T1000 (cell line): ENCODE data around the gene RAB11B.
"Not testable (repeated sequence)": the region's sequence is repeated elsewhere in the genome, so short reads cannot be mapped to it uniquely, and the experiment has no call there.

Source experiments
- DNase-seq: peaks from one replicate; lab custom pipeline; 2025; ENCODE audit warnings: mixed read lengths; lab: John Stamatoyannopoulos, UW

Gene RAB11B

DNA sequence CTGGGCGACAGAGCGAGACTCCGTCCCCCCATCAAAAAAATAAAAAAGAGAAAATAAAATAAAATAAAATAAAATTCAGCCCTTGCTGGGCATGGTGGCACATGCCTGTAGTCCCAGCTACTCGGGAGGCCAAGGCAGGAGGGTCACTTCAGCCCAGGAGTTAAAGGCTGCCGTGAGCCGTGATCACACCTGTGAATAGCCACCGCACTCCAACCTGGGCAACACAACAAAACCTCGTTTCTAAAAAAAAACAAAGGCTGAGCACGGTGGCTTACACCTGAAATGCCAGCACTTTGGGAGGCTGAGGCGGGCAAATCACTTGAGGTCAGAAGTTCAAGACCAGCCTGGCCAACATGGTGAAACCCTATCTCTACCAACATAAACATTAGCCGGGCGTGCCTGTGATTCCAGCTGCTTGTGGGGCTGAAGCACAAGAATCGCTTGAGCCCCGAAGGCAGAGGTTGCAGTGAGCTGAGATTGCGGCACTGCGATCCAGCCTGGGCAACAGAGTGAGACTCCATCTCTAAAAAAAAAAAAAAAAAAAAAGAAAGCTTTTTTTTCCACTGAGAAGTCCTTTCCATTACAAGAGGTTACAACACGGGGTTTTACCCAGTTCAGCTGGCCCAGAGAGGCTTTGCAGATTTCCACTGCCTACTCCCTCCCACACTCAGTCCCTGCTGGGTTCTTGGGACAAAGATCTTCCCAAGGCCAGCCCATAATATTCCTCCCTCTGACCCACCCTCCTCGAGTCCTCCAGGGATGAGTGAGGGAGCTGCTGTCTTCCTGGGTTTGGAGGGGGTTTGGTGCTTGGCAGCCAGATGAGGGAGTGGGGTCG, 19.8 kb upstream of the RAB11B start:
- no peak for DNase-seq

GRCh38 chr19:8371011-8371804, 19.0 kb upstream of the RAB11B start:
- DNase-seq, result no peak

- no peak for DNase-seq
These were observed 16.0 kb upstream of the RAB11B start for GRCh38 chr19:8373867-8374813.

GRCh38 chr19:8375766-8376165, 14.4 kb upstream of the RAB11B start:
- not testable (repeated sequence) for DNase-seq

DNA sequence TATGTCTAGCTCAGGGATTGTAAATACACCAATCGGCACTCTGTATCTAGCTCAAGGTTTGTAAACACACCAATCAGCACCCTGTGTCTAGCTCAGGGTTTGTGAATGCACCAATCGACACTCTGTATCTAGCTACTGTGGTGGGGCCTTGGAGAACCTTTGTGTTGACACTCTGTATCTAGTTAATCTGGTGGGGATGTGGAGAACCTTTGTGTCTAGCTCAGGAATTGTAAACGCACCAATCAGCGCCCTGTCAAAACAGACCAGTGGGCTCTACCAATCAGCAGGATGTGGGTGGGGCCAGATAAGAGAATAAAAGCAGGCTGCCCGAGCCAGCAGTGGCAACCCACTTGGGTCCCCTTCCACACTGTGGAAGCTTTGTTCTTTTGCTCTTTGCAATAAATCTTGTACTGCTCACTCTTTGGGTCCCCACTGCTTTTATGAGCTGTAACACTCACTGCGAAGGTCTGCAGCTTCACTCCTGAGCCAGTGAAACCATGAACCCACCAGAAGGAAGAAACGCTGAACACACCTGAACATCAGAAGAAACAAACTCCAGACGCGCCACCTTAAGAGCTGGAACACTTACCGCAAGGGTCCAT, 13.7 kb upstream of the RAB11B start:
- DNase-seq, result not testable (repeated sequence)

DNA sequence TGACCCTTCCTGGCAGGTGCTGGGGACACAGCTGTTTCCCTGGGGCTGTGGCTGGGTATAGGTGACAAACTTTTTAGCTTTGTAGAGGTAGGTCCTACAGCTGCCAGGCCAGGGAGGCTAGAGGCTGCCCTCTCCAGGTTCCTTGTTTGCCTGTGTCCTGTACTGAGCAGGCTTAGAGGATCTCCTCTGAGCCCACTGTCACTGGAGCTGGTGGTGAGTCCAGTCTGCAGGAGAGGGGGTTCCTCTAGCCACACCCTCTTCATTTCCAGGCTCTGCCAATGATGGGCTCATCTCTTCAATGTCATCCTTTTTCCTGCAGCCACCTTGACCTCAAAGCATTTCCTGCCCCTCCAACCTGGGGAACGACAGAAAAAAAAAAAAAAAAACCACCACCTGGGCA, 12.6 kb upstream of the RAB11B start:
- no peak for DNase-seq

DNA sequence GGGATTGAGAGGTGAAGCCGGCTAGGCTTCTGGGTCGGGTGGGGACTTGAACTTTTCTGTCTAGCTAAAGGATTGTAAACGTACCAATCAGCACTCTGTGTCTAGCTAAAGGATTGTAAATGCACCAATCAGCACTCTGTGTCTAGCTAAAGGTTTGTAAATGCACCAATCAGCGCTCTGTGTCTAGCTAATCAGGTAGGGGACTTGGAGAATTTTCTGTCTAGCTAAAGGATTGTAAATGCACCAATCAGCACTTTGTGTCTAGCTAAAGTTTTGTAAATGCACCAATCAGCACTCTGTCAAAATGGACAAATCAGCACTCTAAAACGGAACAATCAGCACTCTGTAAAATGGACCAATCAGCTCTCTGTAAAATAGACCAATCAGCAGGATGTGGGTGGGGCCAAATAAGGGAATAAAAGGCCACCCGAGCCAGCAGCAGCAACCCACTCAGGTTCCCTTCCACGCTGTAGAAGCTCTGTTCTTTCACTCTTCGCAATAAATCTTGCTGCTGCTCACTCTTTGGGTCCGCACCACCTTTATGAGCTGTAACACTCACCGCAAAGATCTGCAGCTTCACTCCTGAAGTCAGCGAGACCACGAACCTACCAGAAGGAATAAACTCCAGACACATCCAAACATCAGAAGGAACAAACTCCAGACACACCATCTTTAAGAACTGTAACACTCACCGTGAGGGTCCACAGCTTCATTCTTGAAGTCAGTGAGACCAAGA, 10.8 kb upstream of the RAB11B start:
- DNase-seq, result peak; percentile 54

DNA sequence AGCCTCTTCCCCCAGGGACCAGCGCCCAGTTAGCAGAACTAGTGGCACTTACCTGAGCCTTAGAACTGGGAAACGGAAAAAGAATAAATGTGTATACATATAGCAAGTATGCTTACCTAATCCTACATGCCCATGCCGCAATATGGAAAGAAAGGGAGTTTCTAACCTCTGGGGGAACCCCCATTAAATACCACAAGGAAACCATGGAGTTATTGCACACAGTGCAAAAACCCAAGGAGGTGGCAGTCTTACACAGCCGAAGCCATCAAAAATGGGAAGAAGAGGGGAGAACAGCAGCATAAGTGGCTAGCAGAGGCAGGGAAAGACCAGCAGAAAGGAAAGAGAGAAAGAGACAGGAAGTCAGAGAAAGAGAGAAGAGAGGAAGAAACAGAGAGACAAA, 5.6 kb upstream of the RAB11B start:
- not testable (repeated sequence) for DNase-seq

GRCh38 chr19:8385103-8385502, 5.1 kb upstream of the RAB11B start:
- DNase-seq, result not testable (repeated sequence)

DNA sequence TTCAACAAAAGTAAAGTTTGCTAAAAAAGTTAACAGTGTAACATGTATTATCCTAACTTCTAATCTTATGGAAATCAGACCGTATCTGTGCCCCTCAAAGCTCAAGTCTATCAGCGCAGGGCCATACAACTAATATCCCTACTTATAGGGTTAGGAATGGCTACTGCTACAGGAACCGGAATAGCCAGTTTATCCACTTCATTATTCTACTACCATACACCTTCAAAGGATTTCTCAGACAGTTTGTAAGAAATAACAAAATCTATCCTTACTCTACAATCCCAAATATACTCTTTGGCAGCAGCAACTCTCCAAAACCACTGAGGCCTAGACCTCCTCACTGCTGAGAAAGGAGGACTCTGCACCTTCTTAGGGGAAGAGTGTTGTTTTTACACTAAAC, 4.6 kb upstream of the RAB11B start:
- DNase-seq, result not testable (repeated sequence)

- DNase-seq, result peak; percentile 46
These were observed 3.7 kb upstream of the RAB11B start for GRCh38 chr19:8386419-8386818.

DNA sequence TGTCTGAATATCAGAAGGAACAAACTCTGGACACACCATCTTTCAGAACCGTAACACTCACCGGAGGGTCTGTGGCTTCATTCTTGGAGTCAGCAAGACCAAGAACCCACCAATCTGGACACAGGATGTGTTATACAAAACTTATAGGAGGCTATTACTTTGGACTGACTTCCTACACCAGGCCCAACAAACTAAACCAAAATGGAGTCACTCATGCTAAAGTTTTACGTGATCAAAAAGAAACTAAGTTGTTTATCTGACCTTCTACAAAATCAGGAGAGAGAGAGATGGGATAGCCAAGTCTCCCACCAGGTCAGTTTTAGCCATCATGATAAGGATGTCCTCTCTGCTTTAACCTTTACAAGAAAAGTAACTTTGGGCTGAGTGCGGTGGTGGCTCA, 3.2 kb upstream of the RAB11B start:
- no peak for DNase-seq

DNA sequence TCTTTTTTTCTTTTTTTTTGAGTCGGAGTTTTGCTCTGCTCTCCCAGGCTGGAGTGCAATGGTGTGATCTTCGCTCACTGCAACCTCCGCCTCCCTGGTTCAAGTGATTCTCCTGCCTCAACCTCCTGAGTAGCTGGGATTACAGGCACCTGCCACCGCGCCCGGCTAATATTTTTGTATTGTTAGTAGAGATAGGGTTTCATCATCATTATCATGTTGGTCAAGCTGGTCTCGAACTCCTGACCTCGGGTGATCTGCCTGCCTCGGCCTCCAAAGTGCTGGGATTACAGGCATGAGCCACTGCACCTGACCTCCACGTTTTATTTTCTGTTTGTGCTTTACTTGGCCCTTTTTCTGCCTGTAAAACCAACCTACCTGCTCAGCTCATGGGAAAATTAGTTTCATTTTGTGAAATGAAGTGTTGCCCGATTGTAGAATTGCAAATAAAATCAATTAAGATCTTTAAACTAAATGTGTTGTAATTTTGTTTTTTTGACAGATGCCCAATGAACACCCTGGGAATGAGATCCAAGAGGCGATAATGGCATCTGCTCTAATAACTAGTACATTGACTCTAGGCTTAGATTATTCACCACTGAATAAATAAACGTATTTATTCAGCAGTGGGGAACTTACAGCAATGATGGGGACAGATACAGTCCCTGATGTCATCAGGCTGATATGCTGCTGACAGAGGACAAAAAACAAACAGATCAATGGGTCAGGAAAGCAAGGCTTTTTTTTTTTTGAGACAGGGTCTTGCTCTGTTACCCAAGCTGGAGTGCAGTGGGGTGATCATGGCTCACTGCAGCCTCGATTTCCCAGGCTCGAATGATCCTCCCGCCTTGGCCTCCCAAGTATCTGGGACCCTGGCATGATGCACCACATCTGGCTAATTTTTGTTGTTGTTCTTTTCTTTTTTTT, 2.2 kb upstream of the RAB11B start:
- DNase-seq, result no peak

DNA sequence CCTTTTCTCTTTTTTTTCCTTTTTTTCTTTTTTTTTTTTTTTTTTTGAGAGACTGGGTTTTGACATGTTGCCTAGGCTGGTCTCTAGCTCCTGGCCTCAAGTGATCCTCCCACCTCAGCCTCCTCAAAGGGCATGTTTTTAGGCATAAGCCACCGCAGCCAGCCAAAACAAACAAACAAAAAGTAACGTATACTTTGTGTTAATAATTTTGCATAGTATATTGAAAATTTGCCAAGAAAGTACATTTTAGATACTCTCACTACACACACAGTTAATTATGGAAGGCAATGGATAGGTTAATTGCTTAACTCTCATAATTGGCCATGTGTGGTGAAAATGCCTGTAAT, 1.6 kb upstream of the RAB11B start:
- DNase-seq, result no peak

DNA sequence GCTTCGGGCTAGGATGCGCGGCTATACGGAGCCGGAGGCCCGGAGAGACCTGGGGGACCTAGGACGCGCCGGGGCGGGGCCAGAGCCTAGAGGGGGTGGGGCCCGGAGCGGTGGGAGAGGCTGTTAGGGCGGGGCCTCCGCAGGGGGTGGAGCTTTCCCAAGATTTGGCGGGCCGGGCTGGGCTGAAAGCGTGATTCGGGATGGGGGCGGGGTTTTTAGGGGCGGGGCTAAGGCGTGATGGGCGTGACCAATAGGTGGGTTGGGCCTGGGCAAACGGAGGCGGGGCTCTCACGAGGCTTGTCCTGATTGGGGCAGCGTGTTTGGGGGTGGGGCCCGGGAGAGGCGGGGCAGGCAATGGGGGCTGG, 439 bp downstream of the RAB11B start:
- peak; percentile 93 for DNase-seq

- DNase-seq, result no peak
These were observed 1.2 kb downstream of the RAB11B start for GRCh38 chr19:8391198-8392016.

DNA sequence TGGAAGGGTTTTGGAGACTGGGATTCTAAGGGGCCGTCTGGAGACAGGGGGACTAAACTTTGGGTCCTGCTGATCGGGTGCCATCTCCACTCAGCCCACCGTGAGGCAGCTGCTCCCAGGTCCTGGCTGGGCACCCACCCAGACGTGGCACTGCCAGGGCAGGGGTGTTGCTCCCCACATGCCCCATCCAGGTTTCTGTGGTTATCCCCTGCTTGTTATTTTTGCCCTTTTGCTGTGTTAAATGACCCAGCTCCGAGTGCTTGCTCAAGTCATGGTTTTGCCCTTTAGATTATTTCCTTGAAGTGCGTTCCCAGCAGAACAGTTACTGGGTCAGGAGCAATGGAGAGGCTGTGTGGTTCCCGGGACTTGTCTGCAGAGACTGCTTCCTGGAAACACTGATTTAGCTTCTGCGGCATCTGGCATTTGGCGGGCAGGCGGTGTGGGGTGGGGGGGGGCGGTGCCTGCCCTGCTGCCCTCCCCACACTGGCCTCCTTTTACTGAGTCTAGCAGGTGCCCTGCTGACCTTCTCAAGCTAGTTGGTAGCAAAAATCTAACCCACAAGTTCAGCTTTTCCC, 1.9 kb downstream of the RAB11B start:
- DNase-seq, result no peak

GRCh38 chr19:8393192-8393870, 3.2 kb downstream of the RAB11B start:
- DNase-seq, result no peak
